T-cell (primary cell): ENCODE measurements around the gene ZCCHC14. TPM values are rescaled to one million over a fixed set of nuclear protein-coding genes. Genes with fewer than 3 reads are reported as not detected.
A peak's percentile ranks its signal among the peaks of the same experiment; 100 is the strongest.

ENCODE experiments used
- ATAC-seq, 4 experiments: fragments of 200-7000 bp in 3 of 4; fragments of 150-1000 bp in 1 of 4; cut with Tn5 transposase; replicated peaks in 1 of 4; 1 replicate in 3 of 4; 2 replicates in 1 of 4; pipeline ENCODE4 v1.10.0; 2021; ENCODE audit warnings: moderate library complexity in 3 of 4, mild to moderate bottlenecking in 2 of 4, moderate number of reproducible peaks in 1 of 4
- CTCF ChIA-PET, 2 donors: fragments of 300-600 bp; sonication (Branson Sonifier 250); formaldehyde crosslinking; loops; one replicate each; lab custom pipeline; 2022; ENCODE audit warnings: antibody characterized with exemption in 2 of 2; lab: Charles Lee
- POLR2A ChIA-PET, 2 donors: fragments of 300-600 bp; sonication (Branson Sonifier 250); formaldehyde crosslinking; loops; one replicate each; lab custom pipeline; 2022; ENCODE audit warnings: antibody characterized with exemption in 2 of 2; lab: Charles Lee
- DNase-seq, 35 experiments: peaks; one replicate each; pipeline versions ENCODE4 v3.0.0 to v3.0.0-alpha.2; 2013 to 2023
- H3K27ac ChIP-seq: one replicate; pipeline ENCODE4 v1.5.1; 2013; ENCODE audit warnings: low read length
- H3K27me3 ChIP-seq, 2 experiments: replicated peaks in 1 of 2; 1 replicate in 1 of 2; 2 replicates in 1 of 2; pipeline versions ENCODE4 v1.6.1 to v1.7.0; 2013; ENCODE audit warnings: low read length in 1 of 2, mixed read lengths in 1 of 2; ENCODE audit not compliant: control insufficient read depth in 2 of 2, insufficient read depth in 2 of 2; ENCODE audit errors: extremely low read depth in 1 of 2
- H3K36me3 ChIP-seq, 2 donors: 1 replicate in 1 of 2; 2 replicates in 1 of 2; pipeline versions ENCODE4 v1.6.1 to v1.7.0; 2013; ENCODE audit warnings: low read length in 1 of 2; ENCODE audit not compliant: control insufficient read depth in 2 of 2, insufficient read depth in 1 of 2; ENCODE audit errors: extremely low read depth in 1 of 2
- H3K4me1 ChIP-seq, 2 experiments: 1 replicate in 1 of 2; 2 replicates in 1 of 2; pipeline versions ENCODE4 v1.6.1 to v1.7.0; 2013; ENCODE audit warnings: low read length in 2 of 2, mixed read lengths in 1 of 2; ENCODE audit not compliant: insufficient read depth in 2 of 2, control insufficient read depth in 1 of 2; ENCODE audit errors: extremely low read depth in 1 of 2
- H3K4me3 ChIP-seq, 2 donors: 1 replicate in 1 of 2; 2 replicates in 1 of 2; pipeline versions ENCODE4 v1.5.1 to v1.7.0; 2013; ENCODE audit warnings: mild to moderate bottlenecking in 2 of 2, low read length in 1 of 2, moderate library complexity in 1 of 2; ENCODE audit not compliant: control insufficient read depth in 1 of 2; ENCODE audit errors: extremely low read depth in 1 of 2
- H3K9me3 ChIP-seq: 2 replicates; pipeline ENCODE4 v1.7.0; 2013
- H3K27ac Mint-ChIP-seq, 2 donors: one replicate each; pipeline ENCODE4 v1.8.0; 2020 to 2021; ENCODE audit warnings: mild to moderate bottlenecking in 2 of 2, mixed read lengths in 2 of 2
- H3K27me3 Mint-ChIP-seq, 2 donors: one replicate each; pipeline ENCODE4 v1.8.0; 2021 to 2022; ENCODE audit warnings: mixed read lengths in 2 of 2
- H3K36me3 Mint-ChIP-seq: one replicate; pipeline ENCODE4 v1.8.0; 2021; ENCODE audit warnings: mixed read lengths
- H3K4me1 Mint-ChIP-seq, 3 donors: one replicate each; pipeline ENCODE4 v1.8.0; 2020 to 2022; ENCODE audit warnings: mixed read lengths in 3 of 3, mild to moderate bottlenecking in 1 of 3
- H3K4me3 Mint-ChIP-seq, 3 donors: one replicate each; pipeline ENCODE4 v1.8.0; 2020 to 2022; ENCODE audit warnings: mild to moderate bottlenecking in 3 of 3, mixed read lengths in 3 of 3, moderate library complexity in 3 of 3
- H3K9me3 Mint-ChIP-seq, 3 donors: one replicate each; pipeline ENCODE4 v1.8.0; 2020 to 2022; ENCODE audit warnings: mixed read lengths in 3 of 3
- WGBS: methylation state at CpG from one replicate; pipeline ENCODE4 v1.1.5; 2013; ENCODE audit warnings: missing lambda C conversion rate; ENCODE audit not compliant: insufficient coverage; 5-methylcytosine and 5-hydroxymethylcytosine counted together
- total RNA-seq, 35 experiments: library from RNA in 6 of 35; stranded (reverse) in 6 of 35; fragments of 120-200 nt in 1 of 35; gene quantifications; one replicate each; pipeline versions ENCODE4 v1.2.1 to v1.2.4 and lab custom pipeline; 2013 to 2026

ZCCHC14 gene
- total RNA-seq, 5 donors from 2014 or later (not counting 1 experiment from before 2014, with no cell fraction given), result 23.7 to 32.6 (median 27.3) TPM

DNA sequence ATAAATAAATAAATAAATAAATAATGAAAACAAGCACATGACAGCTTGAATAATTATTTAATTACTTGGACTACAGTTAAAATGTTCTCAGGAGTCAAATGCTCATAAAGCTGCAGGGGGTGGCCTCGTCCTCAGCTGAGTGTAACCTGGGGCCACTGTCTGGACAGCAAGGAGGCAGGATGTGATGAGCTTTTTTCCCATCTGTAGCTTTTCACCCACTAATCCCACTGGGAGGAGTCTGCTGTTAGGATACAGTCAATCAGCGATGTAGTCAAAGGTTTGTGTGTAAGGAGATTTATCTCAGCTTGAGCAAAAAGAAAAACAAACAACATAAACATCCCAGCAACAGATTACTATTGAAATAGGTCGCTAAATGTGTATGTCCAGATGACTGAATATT, 22.5 kb downstream of the ZCCHC14 start:
- H3K27me3 ChIP-seq, result no peaks in the 10 kb centered on the region
- peaks cover 4% of the 10 kb centered on the region for H3K36me3 Mint-ChIP-seq
- peaks cover 2 to 16% of the 10 kb centered on the region in 2 experiments for H3K4me1 ChIP-seq
- no peaks in the 10 kb centered on the region for H3K27me3 Mint-ChIP-seq
- no peak overlapping the region for H3K4me3 Mint-ChIP-seq
- no peaks in the 10 kb centered on the region for H3K9me3 ChIP-seq
- H3K9me3 Mint-ChIP-seq, result no peaks in the 10 kb centered on the region
- no peak overlapping the region for H3K4me3 ChIP-seq
- H3K27ac Mint-ChIP-seq, result no peak overlapping the region
- no CpG with 5 or more reads among the region's 3 CpGs for WGBS
- CTCF ChIA-PET, result no interaction called here
- DNase-seq, result no peak
- ATAC-seq, result no peak
- no peak overlapping the region for H3K27ac ChIP-seq
- H3K36me3 ChIP-seq, result peaks cover 0 to 8% of the 10 kb centered on the region in 2 donors
- peaks cover 41 to 57% (median 51%) of the 10 kb centered on the region in 3 donors for H3K4me1 Mint-ChIP-seq
- POLR2A ChIA-PET, result no interaction called here

DNA sequence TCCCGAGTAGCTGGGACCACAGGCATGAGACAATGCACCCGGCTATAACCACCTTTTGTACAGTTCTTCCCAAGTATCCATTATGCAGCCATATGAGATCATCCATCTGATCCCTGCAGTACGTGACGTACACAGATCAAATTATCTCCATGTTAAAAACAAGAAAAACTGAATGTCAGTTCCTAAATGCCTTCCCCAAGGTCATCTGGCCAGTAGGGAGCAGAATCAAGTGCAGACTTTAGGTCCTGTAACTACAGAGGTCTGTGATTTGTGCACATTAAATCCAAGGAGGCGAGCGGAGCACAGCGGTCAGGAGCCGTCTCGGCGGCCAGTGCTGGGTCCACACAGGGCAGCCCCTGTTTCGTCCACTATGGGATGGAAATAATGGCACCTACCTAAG, 23.7 kb downstream of the ZCCHC14 start:
- WGBS, result 88% methylated on average over 11 of the region's 11 CpGs
- no peak for ATAC-seq
- Mint-ChIP-seq H3K36me3 (no peaks in the 10 kb centered on the region), H3K27ac (no peak overlapping the region), H3K9me3 (no peaks in the 10 kb centered on the region), H3K27me3 (no peaks in the 10 kb centered on the region), H3K4me1 (peaks cover 41 to 59% (median 55%) of the 10 kb centered on the region in 3 donors), H3K4me3 (no peak overlapping the region)
- ChIA-PET CTCF (no interaction called here), POLR2A (no interaction called here)
- Histone ChIP-seq H3K9me3 (no peaks in the 10 kb centered on the region), H3K27me3 (no peaks in the 10 kb centered on the region), H3K4me3 (no peak overlapping the region), H3K36me3 (peaks cover 0 to 5% of the 10 kb centered on the region in 2 donors), H3K4me1 (peaks cover 10 to 25% of the 10 kb centered on the region in 2 experiments), H3K27ac (no peak overlapping the region)
- no peak for DNase-seq

DNA sequence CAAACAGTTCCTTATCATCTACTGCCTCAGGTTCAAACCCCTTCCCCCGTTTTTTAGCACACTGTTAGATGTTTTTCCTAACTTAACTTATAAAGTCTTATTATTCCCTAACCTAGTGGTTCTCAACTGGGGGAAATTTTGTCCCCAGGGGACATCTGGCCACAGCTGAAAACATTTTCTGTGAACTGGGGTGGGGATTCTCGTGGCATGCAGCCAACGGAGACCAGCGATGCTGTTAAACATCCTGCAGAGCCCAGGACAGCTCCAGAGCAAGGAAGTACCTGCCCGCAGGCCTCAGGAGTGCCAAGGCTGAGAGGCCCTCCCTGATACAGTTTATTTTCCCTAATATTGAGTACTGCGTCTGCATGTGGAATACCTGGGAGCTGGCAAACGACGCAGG, 24.3 kb downstream of the ZCCHC14 start:
- Mint-ChIP-seq H3K9me3 (no peaks in the 10 kb centered on the region), H3K36me3 (no peaks in the 10 kb centered on the region), H3K27me3 (no peaks in the 10 kb centered on the region), H3K27ac (no peak overlapping the region), H3K4me3 (no peak overlapping the region), H3K4me1 (peaks cover 41 to 62% (median 58%) of the 10 kb centered on the region in 3 donors)
- no peak overlapping the region for H3K4me3 ChIP-seq
- no peaks in the 10 kb centered on the region for H3K9me3 ChIP-seq
- DNase-seq (no peak), ATAC-seq (no peak)
- WGBS, result 93% methylated on average over 6 of the region's 8 CpGs
- POLR2A ChIA-PET, result no interaction called here
- H3K4me1 ChIP-seq, result peaks cover 12 to 31% of the 10 kb centered on the region in 2 experiments
- CTCF ChIA-PET, result no interaction called here
- no peaks in the 10 kb centered on the region for H3K27me3 ChIP-seq
- H3K27ac ChIP-seq, result no peak overlapping the region
- H3K36me3 ChIP-seq, result peaks cover 0 to 3% of the 10 kb centered on the region in 2 donors

- H3K27me3 ChIP-seq, result no peaks in the 10 kb centered on the region
- H3K4me1 ChIP-seq, result peaks cover 12 to 32% of the 10 kb centered on the region in 2 experiments
- H3K4me1 Mint-ChIP-seq, result peaks cover 42 to 60% (median 58%) of the 10 kb centered on the region in 3 donors
- H3K36me3 ChIP-seq, result no peaks in the 10 kb centered on the region
- POLR2A ChIA-PET, result no interaction called here
- H3K27ac ChIP-seq, result no peak overlapping the region
- no peak overlapping the region for H3K4me3 ChIP-seq
- no peaks in the 10 kb centered on the region for H3K9me3 ChIP-seq
- ATAC-seq (no peak), DNase-seq (no peak)
- H3K9me3 Mint-ChIP-seq, result no peaks in the 10 kb centered on the region
- CTCF ChIA-PET, result no interaction called here
- H3K36me3 Mint-ChIP-seq, result no peaks in the 10 kb centered on the region
- H3K27ac Mint-ChIP-seq, result no peak overlapping the region
- no peaks in the 10 kb centered on the region for H3K27me3 Mint-ChIP-seq
- 88% methylated on average over 3 of the region's 8 CpGs for WGBS
- H3K4me3 Mint-ChIP-seq, result peak overlapping the region in 1 of 3 donors; percentile 77
Observed at GRCh38 chr16:87466975-87467501, 25.8 kb downstream of the ZCCHC14 start.

DNA sequence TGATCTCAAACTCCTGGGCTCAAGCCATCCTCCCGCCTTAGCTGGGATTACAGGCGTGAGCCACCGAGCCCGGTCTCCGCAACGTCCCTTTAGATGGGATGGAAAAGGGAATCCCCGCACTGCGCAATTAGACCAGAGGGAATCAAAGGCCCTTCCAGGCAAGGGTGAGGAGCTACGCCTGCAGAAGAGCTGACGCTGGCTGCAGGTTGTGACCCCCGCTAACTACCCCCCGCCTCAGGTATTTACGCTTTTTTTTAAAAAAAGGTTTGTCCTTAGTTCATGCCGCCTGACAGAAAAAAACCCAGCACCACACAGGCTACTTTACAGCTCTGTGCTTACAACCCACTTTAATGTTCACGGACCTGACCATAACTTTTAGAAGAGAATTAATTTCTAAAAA, 26.9 kb downstream of the ZCCHC14 start:
- WGBS, result 97% methylated on average over 11 of the region's 15 CpGs
- no peaks in the 10 kb centered on the region for H3K27me3 ChIP-seq
- no peak for DNase-seq
- no peaks in the 10 kb centered on the region for H3K27me3 Mint-ChIP-seq
- no peaks in the 10 kb centered on the region for H3K9me3 ChIP-seq
- ATAC-seq, result no peak
- H3K36me3 ChIP-seq, result no peaks in the 10 kb centered on the region
- H3K36me3 Mint-ChIP-seq, result no peaks in the 10 kb centered on the region
- H3K27ac ChIP-seq, result no peak overlapping the region
- peak overlapping the region in 1 of 3 donors; percentile 77 for H3K4me3 Mint-ChIP-seq
- peak overlapping the region in 1 of 2 donors; percentile 34 for H3K27ac Mint-ChIP-seq
- H3K4me1 Mint-ChIP-seq, result peaks cover 42 to 57% (median 54%) of the 10 kb centered on the region in 3 donors
- no peaks in the 10 kb centered on the region for H3K9me3 Mint-ChIP-seq
- H3K4me3 ChIP-seq, result no peak overlapping the region
- peaks cover 12 to 34% of the 10 kb centered on the region in 2 experiments for H3K4me1 ChIP-seq
- POLR2A ChIA-PET, result no interaction called here
- CTCF ChIA-PET, result no interaction called here

- no peak overlapping the region for H3K4me3 ChIP-seq
- Mint-ChIP-seq H3K9me3 (no peaks in the 10 kb centered on the region), H3K36me3 (no peaks in the 10 kb centered on the region), H3K4me3 (peak overlapping the region; percentile 66 to 77 (median 72)), H3K27me3 (no peaks in the 10 kb centered on the region), H3K27ac (peak overlapping the region; percentile 90 to 92), H3K4me1 (peaks cover 42 to 55% (median 52%) of the 10 kb centered on the region in 3 donors)
- H3K36me3 ChIP-seq, result no peaks in the 10 kb centered on the region
- CTCF ChIA-PET, result no interaction called here
- POLR2A ChIA-PET, result no interaction called here
- DNase-seq, result peak in 1 of 35 experiments; percentile 9
- WGBS, result 49% methylated on average over 3 of the region's 8 CpGs
- peaks cover 12 to 34% of the 10 kb centered on the region in 2 experiments for H3K4me1 ChIP-seq
- no peaks in the 10 kb centered on the region for H3K9me3 ChIP-seq
- H3K27ac ChIP-seq, result no peak overlapping the region
- no peak for ATAC-seq
- H3K27me3 ChIP-seq, result no peaks in the 10 kb centered on the region
Observed at GRCh38 chr16:87465306-87465705, 27.5 kb downstream of the ZCCHC14 start.
